ENCODE data around the gene CMSS1. TPM values are rescaled to one million over a fixed set of nuclear protein-coding genes. Genes with fewer than 3 reads are reported as not detected.

CMSS1 gene
- total RNA-seq, 1 donor from 2014 or later, result 17.3 TPM

GRCh38 chr3:100123112-100123511, 305.4 kb downstream of the CMSS1 start:
- Histone ChIP-seq H3K27ac (no peak overlapping the region), H3K9me3 (no peaks in the 10 kb centered on the region), H3K4me3 (no peak overlapping the region), H3K4me1 (peaks cover 16% of the 10 kb centered on the region), H3K36me3 (no peaks in the 10 kb centered on the region), H3K27me3 (ENCODE audit: low read depth) (no peaks in the 10 kb centered on the region)
- TF ChIP-seq, protein P1, sequence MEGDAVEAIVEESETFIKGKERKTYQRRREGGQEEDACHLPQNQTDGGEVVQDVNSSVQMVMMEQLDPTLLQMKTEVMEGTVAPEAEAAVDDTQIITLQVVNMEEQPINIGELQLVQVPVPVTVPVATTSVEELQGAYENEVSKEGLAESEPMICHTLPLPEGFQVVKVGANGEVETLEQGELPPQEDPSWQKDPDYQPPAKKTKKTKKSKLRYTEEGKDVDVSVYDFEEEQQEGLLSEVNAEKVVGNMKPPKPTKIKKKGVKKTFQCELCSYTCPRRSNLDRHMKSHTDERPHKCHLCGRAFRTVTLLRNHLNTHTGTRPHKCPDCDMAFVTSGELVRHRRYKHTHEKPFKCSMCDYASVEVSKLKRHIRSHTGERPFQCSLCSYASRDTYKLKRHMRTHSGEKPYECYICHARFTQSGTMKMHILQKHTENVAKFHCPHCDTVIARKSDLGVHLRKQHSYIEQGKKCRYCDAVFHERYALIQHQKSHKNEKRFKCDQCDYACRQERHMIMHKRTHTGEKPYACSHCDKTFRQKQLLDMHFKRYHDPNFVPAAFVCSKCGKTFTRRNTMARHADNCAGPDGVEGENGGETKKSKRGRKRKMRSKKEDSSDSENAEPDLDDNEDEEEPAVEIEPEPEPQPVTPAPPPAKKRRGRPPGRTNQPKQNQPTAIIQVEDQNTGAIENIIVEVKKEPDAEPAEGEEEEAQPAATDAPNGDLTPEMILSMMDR (IDR thresholded peaks at IDR 0.05), result no peak
- intact Hi-C loops (cut with DNase I), result no loop called here
- DNase-seq, result no peak
- no peak for ATAC-seq

GRCh38 chr3:100124201-100124761, 306.6 kb downstream of the CMSS1 start:
- H3K27me3 ChIP-seq (ENCODE audit: low read depth), result no peaks in the 10 kb centered on the region
- H3K4me3 ChIP-seq, result no peak overlapping the region
- DNase-seq, result no peak
- no peak for ATAC-seq
- intact Hi-C loops (cut with DNase I), result no loop called here
- no peak overlapping the region for H3K27ac ChIP-seq
- no peaks in the 10 kb centered on the region for H3K36me3 ChIP-seq
- TF ChIP-seq, protein P1 (IDR thresholded peaks at IDR 0.05), result no peak
- peaks cover 13% of the 10 kb centered on the region for H3K4me1 ChIP-seq
- no peaks in the 10 kb centered on the region for H3K9me3 ChIP-seq

GRCh38 chr3:100125161-100125938, 307.7 kb downstream of the CMSS1 start:
- Histone ChIP-seq H3K27me3 (ENCODE audit: low read depth) (no peaks in the 10 kb centered on the region), H3K36me3 (no peaks in the 10 kb centered on the region), H3K9me3 (no peaks in the 10 kb centered on the region), H3K27ac (no peak overlapping the region), H3K4me1 (peaks cover 7% of the 10 kb centered on the region), H3K4me3 (no peak overlapping the region)
- intact Hi-C loops (cut with DNase I), result no loop called here
- DNase-seq (no peak), ATAC-seq (no peak)
- TF ChIP-seq, protein P1 (IDR thresholded peaks at IDR 0.05), result no peak

- H3K27ac ChIP-seq, result no peak overlapping the region
- no peak for ATAC-seq
- H3K4me1 ChIP-seq, result peaks cover 7% of the 10 kb centered on the region
- no peaks in the 10 kb centered on the region for H3K9me3 ChIP-seq
- no peaks in the 10 kb centered on the region for H3K27me3 ChIP-seq (ENCODE audit: low read depth)
- TF ChIP-seq, protein P1 (IDR thresholded peaks at IDR 0.05), result no peak
- intact Hi-C loops (cut with DNase I), result no loop called here
- DNase-seq, result no peak
- no peak overlapping the region for H3K4me3 ChIP-seq
- H3K36me3 ChIP-seq, result no peaks in the 10 kb centered on the region
Observed at GRCh38 chr3:100127792-100128191, 310.1 kb downstream of the CMSS1 start.

- Histone ChIP-seq H3K9me3 (no peaks in the 10 kb centered on the region), H3K36me3 (no peaks in the 10 kb centered on the region), H3K4me1 (peaks cover 6% of the 10 kb centered on the region), H3K4me3 (no peak overlapping the region), H3K27me3 (ENCODE audit: low read depth) (no peaks in the 10 kb centered on the region), H3K27ac (no peak overlapping the region)
- TF ChIP-seq, protein P1 (IDR thresholded peaks at IDR 0.05), result no peak
- no peak for DNase-seq
- ATAC-seq, result no peak
- intact Hi-C loops (cut with DNase I), result no loop called here
Observed at GRCh38 chr3:100128565-100128964, 310.9 kb downstream of the CMSS1 start.

All from lower lobe of right lung (tissue), 2 donors.